NCI-H2227 treated with DMSO at 0.1 percent for 48 hours (cell line): ENCODE measurements around the gene TMEM82.

ENCODE experiments used
- DNase-seq: peaks from one replicate; lab custom pipeline; 2025; lab: John Stamatoyannopoulos, UW

The TMEM82 gene

DNA sequence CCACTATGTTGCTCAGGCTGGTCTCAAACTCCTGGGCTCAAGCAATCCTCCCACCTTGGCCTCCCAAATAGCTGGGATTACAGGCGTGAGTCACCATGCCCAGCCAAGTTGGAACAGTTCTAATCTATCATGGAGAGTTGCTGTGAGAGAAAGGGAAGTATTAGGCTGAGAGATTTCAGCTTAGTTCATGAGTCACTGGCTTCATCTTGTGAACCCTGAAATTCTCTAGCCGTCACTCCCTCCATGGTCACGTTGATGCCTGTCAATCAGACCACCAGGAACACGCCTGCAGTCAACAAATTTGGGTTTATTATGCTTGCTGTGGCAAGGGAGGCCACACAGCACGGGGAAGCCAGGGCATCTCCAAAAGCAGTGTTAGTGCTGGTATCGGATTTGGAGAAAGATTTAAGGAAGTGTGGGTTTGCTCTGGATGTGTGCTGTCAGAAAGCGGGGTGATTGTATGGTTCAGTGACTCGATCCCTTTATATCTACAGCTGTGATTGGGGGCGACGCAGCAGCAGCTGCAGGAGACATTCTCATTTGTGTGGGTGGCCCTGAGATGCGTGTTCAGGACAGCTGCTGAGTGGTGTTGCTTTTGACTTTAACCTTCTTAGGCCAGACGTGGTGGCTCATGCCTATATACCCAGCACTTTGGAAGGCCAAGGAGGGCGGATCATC is 46.5 kb downstream of the TMEM82 start:
- DNase-seq: no peak

GRCh38 chr1:15796086-15796462 is 53.8 kb downstream of the TMEM82 start:
- DNase-seq: no peak
